Lower lobe of right lung (tissue), 2 donors: ENCODE measurements around the gene VEGFA. TPM values are rescaled to one million over a fixed set of nuclear protein-coding genes. Genes with fewer than 3 reads are reported as not detected.
"Not testable (repeated sequence)": the region's sequence is repeated elsewhere in the genome, so short reads cannot be mapped to it uniquely, and the experiment has no call there.

ENCODE experiments used
- ATAC-seq, 2 donors: fragments of 200-7000 bp; cut with Tn5 transposase; one replicate each; pipeline ENCODE4 v1.9.1; 2020 to 2022; ENCODE audit warnings: mild to moderate bottlenecking in 2 of 2, moderate library complexity in 2 of 2
- DNase-seq: peaks from one replicate; pipeline ENCODE4 v3.0.0-alpha.2; 2020
- H3K27ac ChIP-seq: fragments of 200-600 bp; one replicate; pipeline ENCODE4 v1.8.0; 2022
- H3K27me3 ChIP-seq: fragments of 200-600 bp; one replicate; pipeline ENCODE4 v1.8.0; 2022; ENCODE audit warnings: low read depth
- H3K36me3 ChIP-seq: fragments of 200-600 bp; one replicate; pipeline ENCODE4 v1.8.0; 2022; ENCODE audit warnings: mild to moderate bottlenecking
- H3K4me1 ChIP-seq: fragments of 200-600 bp; one replicate; pipeline ENCODE4 v1.8.0; 2022
- H3K4me3 ChIP-seq: fragments of 200-600 bp; one replicate; pipeline ENCODE4 v1.8.0; 2022; ENCODE audit warnings: mild to moderate bottlenecking
- H3K9me3 ChIP-seq: fragments of 200-600 bp; one replicate; pipeline ENCODE4 v1.8.0; 2022
- CTCF ChIP-seq: fragments of 200-600 bp; IDR thresholded peaks from one replicate; pipeline ENCODE4 v1.8.0; 2022; ENCODE audit warnings: antibody characterized with exemption, mild to moderate bottlenecking
- intact Hi-C: fragments of 100-400 bp; cut with DNase I; formaldehyde crosslinking; loops from one replicate; pipeline ENCODE4 v1.11.0; 2022
- total RNA-seq: library from RNA; stranded (reverse); fragmentation: NEBNext Ultra II Directional; extraction: Animal tissue kit (Norgen Biotek cat#: 25700); gene quantifications from one replicate; pipeline ENCODE4 v1.2.1, GENCODE V29; 2021
- donor health status: DM: no; HTN: yes; CAD: no; lungs with severe emphysema.

The VEGFA gene
- total RNA-seq, 1 donor from 2014 or later: 196 TPM

GRCh38 chr6:43811733-43812099 lies 41.7 kb downstream of the VEGFA start:
- no peak for ATAC-seq

GRCh38 chr6:43812850-43813578 lies 43.0 kb downstream of the VEGFA start:
- Histone ChIP-seq H3K27ac (peak overlapping the region; percentile 61), H3K27me3 (no peaks in the 10 kb centered on the region), H3K9me3 (no peaks in the 10 kb centered on the region), H3K36me3 (no peaks in the 10 kb centered on the region), H3K4me3 (no peak overlapping the region), H3K4me1 (peaks cover 24% of the 10 kb centered on the region)
- TF ChIP-seq CTCF: no peak
- DNase-seq: peak; percentile 82
- intact Hi-C loops: no loop called here
- ATAC-seq: peak; percentile 95 to 96

More at GRCh38 chr6:43811733-43812099, 41.7 kb downstream of the VEGFA start:
- TF ChIP-seq CTCF: no peak
- Histone ChIP-seq H3K9me3 (no peaks in the 10 kb centered on the region), H3K4me3 (no peak overlapping the region), H3K27me3 (no peaks in the 10 kb centered on the region), H3K36me3 (no peaks in the 10 kb centered on the region), H3K27ac (no peak overlapping the region), H3K4me1 (peaks cover 37% of the 10 kb centered on the region)
- intact Hi-C loops: no loop called here
- DNase-seq: no peak

GRCh38 chr6:43814111-43814510 lies 44.1 kb downstream of the VEGFA start:
- no peak for TF ChIP-seq CTCF
- intact Hi-C loops: no loop called here
- DNase-seq (no peak), ATAC-seq (peak in 1 of 2 donors; percentile 19)
- Histone ChIP-seq H3K27me3 (no peaks in the 10 kb centered on the region), H3K27ac (no peak overlapping the region), H3K9me3 (no peaks in the 10 kb centered on the region), H3K4me3 (no peak overlapping the region), H3K36me3 (no peaks in the 10 kb centered on the region), H3K4me1 (peaks cover 26% of the 10 kb centered on the region)

- TF ChIP-seq CTCF: no peak
- Histone ChIP-seq H3K4me1 (peaks cover 29% of the 10 kb centered on the region), H3K9me3 (no peaks in the 10 kb centered on the region), H3K27me3 (no peaks in the 10 kb centered on the region), H3K36me3 (no peaks in the 10 kb centered on the region), H3K4me3 (no peak overlapping the region), H3K27ac (no peak overlapping the region)
- intact Hi-C loops: no loop called here
- no peak for ATAC-seq
- DNase-seq: no peak
These were observed 44.9 kb downstream of the VEGFA start for GRCh38 chr6:43814865-43815264.

- ATAC-seq (peak; percentile 56 to 58), DNase-seq (no peak)
- Histone ChIP-seq H3K4me3 (no peak overlapping the region), H3K4me1 (peaks cover 29% of the 10 kb centered on the region), H3K36me3 (no peaks in the 10 kb centered on the region), H3K27ac (no peak overlapping the region), H3K27me3 (no peaks in the 10 kb centered on the region), H3K9me3 (no peaks in the 10 kb centered on the region)
- intact Hi-C loops: no loop called here
- peak; percentile 26 for TF ChIP-seq CTCF
These were observed 47.2 kb downstream of the VEGFA start for GRCh38 chr6:43817192-43817591.

- H3K36me3 ChIP-seq, H3K4me3 ChIP-seq, H3K9me3 ChIP-seq, ATAC-seq, H3K27ac ChIP-seq, DNase-seq, intact Hi-C loops, H3K27me3 ChIP-seq: not testable (repeated sequence)
- peaks cover 24% of the 10 kb centered on the region for H3K4me1 ChIP-seq
These were observed 49.0 kb downstream of the VEGFA start for GRCh38 chr6:43818973-43819372.
